Smooth muscle cell (in vitro differentiated cells): ENCODE data around the gene SFMBT2. TPM values are rescaled to one million over a fixed set of nuclear protein-coding genes. Genes with fewer than 3 reads are reported as not detected.

ENCODE experiments used
- DNase-seq: peaks from one replicate; lab custom pipeline; 2025; ENCODE audit not compliant: unreplicated experiment; lab: John Stamatoyannopoulos, UW
- H2AFZ ChIP-seq: fragments of 200-600 bp; sonication (generic); 2 replicates; pipeline ENCODE4 v1.6.0; 2016; ENCODE audit warnings: antibody characterized with exemption, low read depth, mild to moderate bottlenecking
- H3F3A ChIP-seq: fragments of 200-600 bp; sonication (generic); 2 replicates; pipeline ENCODE4 v1.6.0; 2017; ENCODE audit warnings: antibody characterized with exemption, low read depth
- H3K27ac ChIP-seq: fragments of 200-600 bp; sonication (generic); 2 replicates; pipeline ENCODE4 v1.5.1; 2016; ENCODE audit warnings: low read depth, mild to moderate bottlenecking
- H3K27me3 ChIP-seq: fragments of 200-600 bp; sonication (generic); 2 replicates; pipeline ENCODE4 v1.6.1; 2016; ENCODE audit warnings: low read depth, mild to moderate bottlenecking
- H3K36me3 ChIP-seq: fragments of 200-600 bp; sonication (generic); 2 replicates; pipeline ENCODE4 v1.5.1; 2016; ENCODE audit warnings: low read depth
- H3K4me1 ChIP-seq: fragments of 200-600 bp; sonication (generic); 2 replicates; pipeline ENCODE4 v1.5.1; 2016; ENCODE audit warnings: low read depth
- H3K4me2 ChIP-seq: fragments of 200-600 bp; sonication (generic); 2 replicates; pipeline ENCODE4 v1.6.0; 2016; ENCODE audit warnings: mild to moderate bottlenecking
- H3K4me3 ChIP-seq: fragments of 200-600 bp; sonication (generic); 2 replicates; pipeline ENCODE4 v1.5.1; 2016; ENCODE audit warnings: mild to moderate bottlenecking
- H3K79me2 ChIP-seq: fragments of 200-600 bp; sonication (generic); 2 replicates; pipeline ENCODE4 v1.6.0; 2016; ENCODE audit warnings: low read depth, mild to moderate bottlenecking
- H3K9ac ChIP-seq: fragments of 200-600 bp; sonication (generic); 2 replicates; pipeline ENCODE4 v1.6.0; 2016; ENCODE audit warnings: low read depth
- H3K9me3 ChIP-seq: fragments of 200-600 bp; sonication (generic); replicated peaks from 2 replicates; pipeline ENCODE4 v1.5.1; 2016; ENCODE audit warnings: low read depth
- H4K20me1 ChIP-seq: fragments of 200-600 bp; sonication (generic); 2 replicates; pipeline ENCODE4 v1.6.0; 2016; ENCODE audit warnings: low read depth
- CTCF ChIP-seq: fragments of 200-600 bp; sonication (generic); IDR thresholded peaks from 2 replicates; pipeline ENCODE4 v1.5.1; 2017; ENCODE audit warnings: borderline replicate concordance, mild to moderate bottlenecking, antibody characterized with exemption; ENCODE audit not compliant: insufficient read depth, poor library complexity, severe bottlenecking
- WGBS: methylation state at CpG from one replicate; pipeline ENCODE4 v1.1.7; 2016; ENCODE audit warnings: low lambda C conversion rate; 5-methylcytosine and 5-hydroxymethylcytosine counted together
- polyA plus RNA-seq: library from polyadenylated mRNA; unstranded; fragments of >200 nt; fragmentation: Nextera tagmentation; extraction: Ambion mirVana; gene quantifications from 2 replicates; pipeline ENCODE4 v1.2.1, GENCODE V29; 2016
- total RNA-seq: library from RNA; depleted of rRNA; stranded (reverse); fragments of >200 nt; gene quantifications from 2 replicates; pipeline ENCODE4 v1.2.3, GENCODE V29; 2014

SFMBT2 gene
- total and polyA plus RNA-seq, 2 experiments from 2014 or later: 0.90 to 1.4 TPM

- H2AFZ ChIP-seq: no peak overlapping the region
- H4K20me1 ChIP-seq: no peaks in the 10 kb centered on the region
- no peak overlapping the region for H3K4me3 ChIP-seq
- no peaks in the 10 kb centered on the region for H3K27me3 ChIP-seq
- H3K27ac ChIP-seq: no peak overlapping the region
- H3K79me2 ChIP-seq: no peaks in the 10 kb centered on the region
- no peaks in the 10 kb centered on the region for H3F3A ChIP-seq
- DNase-seq: no peak
- WGBS: 95% methylated on average over 8 of the region's 8 CpGs
- H3K4me1 ChIP-seq: no peaks in the 10 kb centered on the region
- no peak overlapping the region for H3K9ac ChIP-seq
- no peaks in the 10 kb centered on the region for H3K9me3 ChIP-seq
- no peak for TF ChIP-seq CTCF
- H3K36me3 ChIP-seq: no peaks in the 10 kb centered on the region
- H3K4me2 ChIP-seq: no peak overlapping the region
Measured at GRCh38 chr10:7372504-7372903, 38.3 kb downstream of the SFMBT2 start.

DNA sequence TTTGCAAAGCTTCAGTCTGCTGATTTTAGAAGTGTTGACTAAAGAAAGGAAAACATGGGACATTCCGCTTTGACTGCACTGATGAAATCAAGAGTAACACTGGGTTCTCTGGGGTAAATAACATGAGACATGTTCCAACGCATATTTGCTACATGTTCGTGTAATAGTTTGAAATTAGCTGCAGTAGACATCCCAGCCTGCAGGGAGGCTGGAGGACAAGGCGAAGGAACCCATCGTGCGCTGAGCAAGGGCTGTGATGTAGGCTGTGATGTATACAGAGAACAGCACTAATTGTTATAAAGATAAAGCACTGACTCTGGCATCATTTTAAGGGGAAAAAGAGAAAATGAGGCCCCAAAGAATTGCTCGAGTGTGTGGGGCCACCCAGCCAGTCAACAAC lies 40.3 kb downstream of the SFMBT2 start:
- Histone ChIP-seq H3K27ac (no peak overlapping the region), H3K9me3 (no peaks in the 10 kb centered on the region), H3K79me2 (no peaks in the 10 kb centered on the region), H4K20me1 (no peaks in the 10 kb centered on the region), H2AFZ (no peak overlapping the region), H3K4me3 (no peak overlapping the region), H3K27me3 (no peaks in the 10 kb centered on the region), H3K4me1 (peaks cover 4% of the 10 kb centered on the region), H3K36me3 (no peaks in the 10 kb centered on the region), H3K4me2 (no peak overlapping the region), H3F3A (no peaks in the 10 kb centered on the region), H3K9ac (no peak overlapping the region)
- no peak for DNase-seq
- WGBS: 95% methylated on average over 7 of the region's 7 CpGs
- no peak for TF ChIP-seq CTCF

- no peaks in the 10 kb centered on the region for H3K79me2 ChIP-seq
- no peaks in the 10 kb centered on the region for H3F3A ChIP-seq
- DNase-seq: no peak
- 92% methylated on average over 11 of the region's 11 CpGs for WGBS
- no peaks in the 10 kb centered on the region for H3K9me3 ChIP-seq
- no peak for TF ChIP-seq CTCF
- H4K20me1 ChIP-seq: no peaks in the 10 kb centered on the region
- H3K4me1 ChIP-seq: peaks cover 4% of the 10 kb centered on the region
- H3K36me3 ChIP-seq: no peaks in the 10 kb centered on the region
- no peak overlapping the region for H3K4me2 ChIP-seq
- no peaks in the 10 kb centered on the region for H3K27me3 ChIP-seq
- no peak overlapping the region for H3K27ac ChIP-seq
- H3K9ac ChIP-seq: no peak overlapping the region
- H2AFZ ChIP-seq: no peak overlapping the region
- H3K4me3 ChIP-seq: no peak overlapping the region
Measured at GRCh38 chr10:7365027-7365745, 45.6 kb downstream of the SFMBT2 start.

DNA sequence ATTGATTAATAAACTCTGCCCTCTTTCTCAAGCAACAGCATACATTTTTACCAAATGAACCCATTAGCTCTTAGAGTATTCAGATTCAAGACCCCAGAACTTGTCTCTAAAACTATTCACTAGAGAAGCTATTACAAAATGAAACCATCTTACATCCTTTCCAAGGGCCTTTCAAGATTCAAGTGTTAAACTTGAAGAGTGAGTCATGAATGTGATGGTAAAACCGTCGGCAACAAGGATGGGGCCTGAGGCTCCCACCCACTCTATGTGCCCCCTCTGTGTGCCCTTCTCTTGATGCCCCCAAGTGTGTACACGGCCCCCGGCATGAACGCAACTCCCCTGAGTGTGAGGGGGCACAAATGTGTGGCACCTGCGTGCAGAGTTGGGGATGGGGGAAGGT lies 46.4 kb downstream of the SFMBT2 start:
- H3K79me2 ChIP-seq: no peaks in the 10 kb centered on the region
- no peaks in the 10 kb centered on the region for H3F3A ChIP-seq
- no peak overlapping the region for H3K9ac ChIP-seq
- no peaks in the 10 kb centered on the region for H3K36me3 ChIP-seq
- no peak overlapping the region for H3K4me3 ChIP-seq
- no peak overlapping the region for H3K4me2 ChIP-seq
- H3K27me3 ChIP-seq: no peaks in the 10 kb centered on the region
- H3K27ac ChIP-seq: no peak overlapping the region
- H4K20me1 ChIP-seq: no peaks in the 10 kb centered on the region
- 80% methylated on average over 6 of the region's 6 CpGs for WGBS
- no peak for TF ChIP-seq CTCF
- DNase-seq: no peak
- H3K9me3 ChIP-seq: no peaks in the 10 kb centered on the region
- H3K4me1 ChIP-seq: peaks cover 4% of the 10 kb centered on the region
- H2AFZ ChIP-seq: no peak overlapping the region
